Breast epithelium (tissue), 3 donors: Measurements from ENCODE around the gene FRMD3.

ENCODE experiments used
- POLR2A ChIP-seq: fragments of 450-650 bp; IDR thresholded peaks from one replicate; pipeline ENCODE4 v1.6.1; 2016; ENCODE audit warnings: antibody characterized with exemption, mild to moderate bottlenecking, moderate library complexity
- TF ChIP-seq, protein P1 (sequence below), 3 donors: fragments of 450-650 bp; IDR thresholded peaks; one replicate each; pipeline ENCODE4 v1.5.1; 2016 to 2017; ENCODE audit warnings: antibody characterized with exemption in 3 of 3, mild to moderate bottlenecking in 3 of 3, moderate library complexity in 3 of 3

- no peak for TF ChIP-seq POLR2A
- TF ChIP-seq, protein P1, sequence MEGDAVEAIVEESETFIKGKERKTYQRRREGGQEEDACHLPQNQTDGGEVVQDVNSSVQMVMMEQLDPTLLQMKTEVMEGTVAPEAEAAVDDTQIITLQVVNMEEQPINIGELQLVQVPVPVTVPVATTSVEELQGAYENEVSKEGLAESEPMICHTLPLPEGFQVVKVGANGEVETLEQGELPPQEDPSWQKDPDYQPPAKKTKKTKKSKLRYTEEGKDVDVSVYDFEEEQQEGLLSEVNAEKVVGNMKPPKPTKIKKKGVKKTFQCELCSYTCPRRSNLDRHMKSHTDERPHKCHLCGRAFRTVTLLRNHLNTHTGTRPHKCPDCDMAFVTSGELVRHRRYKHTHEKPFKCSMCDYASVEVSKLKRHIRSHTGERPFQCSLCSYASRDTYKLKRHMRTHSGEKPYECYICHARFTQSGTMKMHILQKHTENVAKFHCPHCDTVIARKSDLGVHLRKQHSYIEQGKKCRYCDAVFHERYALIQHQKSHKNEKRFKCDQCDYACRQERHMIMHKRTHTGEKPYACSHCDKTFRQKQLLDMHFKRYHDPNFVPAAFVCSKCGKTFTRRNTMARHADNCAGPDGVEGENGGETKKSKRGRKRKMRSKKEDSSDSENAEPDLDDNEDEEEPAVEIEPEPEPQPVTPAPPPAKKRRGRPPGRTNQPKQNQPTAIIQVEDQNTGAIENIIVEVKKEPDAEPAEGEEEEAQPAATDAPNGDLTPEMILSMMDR (IDR thresholded peaks at IDR 0.05), result no peak
Observed at GRCh38 chr9:83379045-83379444, 159.2 kb downstream of the FRMD3 start.
